H1 (cell line): ENCODE measurements around the gene KCNMA1.

ENCODE experiments used
- CTCF ChIP-seq, 3 experiments: IDR thresholded peaks; 1 replicate in 2 of 3; 2 replicates in 1 of 3; pipeline versions ENCODE4 v1.5.1 to v1.6.1; 2011; ENCODE audit warnings: low read length in 3 of 3, mild to moderate bottlenecking in 3 of 3, inconsistent platforms in 2 of 3, low read depth in 1 of 3, moderate library complexity in 1 of 3; ENCODE audit not compliant: insufficient read depth in 1 of 3; ENCODE audit errors: control extremely low read depth in 1 of 3
- EP300 ChIP-seq, 2 experiments: IDR thresholded peaks; 1 replicate in 1 of 2; 2 replicates in 1 of 2; pipeline ENCODE4 v1.6.1; 2011 to 2012; ENCODE audit warnings: low read depth in 2 of 2, low read length in 2 of 2, mild to moderate bottlenecking in 2 of 2, borderline replicate concordance in 1 of 2, inconsistent platforms in 1 of 2, moderate library complexity in 1 of 2
- POLR2A ChIP-seq, 2 experiments: IDR thresholded peaks; 1 replicate in 1 of 2; 2 replicates in 1 of 2; pipeline ENCODE4 v1.6.1; 2011; ENCODE audit warnings: low read depth in 2 of 2, low read length in 2 of 2, mild to moderate bottlenecking in 2 of 2; ENCODE audit errors: control extremely low read depth in 1 of 2
- POLR2AphosphoS5 ChIP-seq: IDR thresholded peaks from 2 replicates; pipeline ENCODE4 v1.6.1; 2011; ENCODE audit warnings: low read depth, low read length
- RFX5 ChIP-seq: IDR thresholded peaks from 2 replicates; pipeline ENCODE4 v1.6.1; 2011; ENCODE audit warnings: low read depth, low read length, improper control_type of control experiment, borderline replicate concordance
- USF2 ChIP-seq: IDR thresholded peaks from 2 replicates; pipeline ENCODE4 v1.6.1; 2011; ENCODE audit warnings: low read length, improper control_type of control experiment

DNA sequence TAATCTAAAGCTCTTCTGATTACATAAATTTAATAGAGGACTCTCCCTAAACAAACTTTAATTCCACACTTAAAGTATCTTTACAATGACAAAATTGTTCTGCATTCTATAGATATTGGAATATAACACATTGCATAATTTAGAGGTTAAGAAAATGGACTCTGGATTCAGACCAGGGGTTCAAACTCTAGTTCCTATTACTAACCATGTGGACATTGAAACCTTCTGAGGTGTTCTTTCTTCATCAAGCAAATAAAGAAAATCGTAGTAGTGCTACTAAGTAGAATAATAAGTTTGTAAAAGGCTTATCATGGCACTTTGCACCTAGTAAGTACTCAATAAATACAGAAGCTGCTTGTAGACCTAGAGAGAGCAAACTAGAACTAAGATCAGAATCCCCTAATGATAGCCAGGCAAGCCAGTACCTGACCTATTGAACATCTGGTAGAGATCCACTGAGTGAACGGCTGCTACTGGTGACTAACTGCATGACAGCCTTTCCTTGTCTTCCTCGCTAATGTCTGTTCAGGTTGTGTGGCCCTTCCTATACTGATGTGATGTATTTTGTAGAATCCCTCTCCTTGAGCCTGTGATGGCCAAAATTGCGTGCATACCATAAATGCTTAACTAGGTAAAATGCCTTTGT lies 430.3 kb downstream of the KCNMA1 start:
- no peak for TF ChIP-seq EP300 (IDR thresholded peaks at IDR 0.05; ENCODE audit: borderline replicate concordance in 1 of 2, low read depth in 2 of 2, low read length in 2 of 2)
- no peak for TF ChIP-seq CTCF (IDR thresholded peaks at IDR 0.05; ENCODE audit: control extremely low read depth in 1 of 3, insufficient read depth in 1 of 3, low read depth in 1 of 3, low read length in 3 of 3)
- no peak for TF ChIP-seq RFX5
- TF ChIP-seq USF2 = no peak
- no peak for TF ChIP-seq POLR2A (IDR thresholded peaks at IDR 0.05; ENCODE audit: control extremely low read depth in 1 of 2, low read depth in 2 of 2, low read length in 2 of 2)
- no peak for TF ChIP-seq POLR2AphosphoS5
